Measurements from ENCODE around the gene MRPL11. TPM values are rescaled to one million over a fixed set of nuclear protein-coding genes. Genes with fewer than 3 reads are reported as not detected.
A peak's percentile ranks its signal among the peaks of the same experiment; 100 is the strongest.

MRPL11 gene
- total and polyA plus RNA-seq, 2 of the 13 experiments (the other 11 are each of a cell fraction or from before 2014, with no cell fraction given) = 72.9 to 176 TPM

DNA sequence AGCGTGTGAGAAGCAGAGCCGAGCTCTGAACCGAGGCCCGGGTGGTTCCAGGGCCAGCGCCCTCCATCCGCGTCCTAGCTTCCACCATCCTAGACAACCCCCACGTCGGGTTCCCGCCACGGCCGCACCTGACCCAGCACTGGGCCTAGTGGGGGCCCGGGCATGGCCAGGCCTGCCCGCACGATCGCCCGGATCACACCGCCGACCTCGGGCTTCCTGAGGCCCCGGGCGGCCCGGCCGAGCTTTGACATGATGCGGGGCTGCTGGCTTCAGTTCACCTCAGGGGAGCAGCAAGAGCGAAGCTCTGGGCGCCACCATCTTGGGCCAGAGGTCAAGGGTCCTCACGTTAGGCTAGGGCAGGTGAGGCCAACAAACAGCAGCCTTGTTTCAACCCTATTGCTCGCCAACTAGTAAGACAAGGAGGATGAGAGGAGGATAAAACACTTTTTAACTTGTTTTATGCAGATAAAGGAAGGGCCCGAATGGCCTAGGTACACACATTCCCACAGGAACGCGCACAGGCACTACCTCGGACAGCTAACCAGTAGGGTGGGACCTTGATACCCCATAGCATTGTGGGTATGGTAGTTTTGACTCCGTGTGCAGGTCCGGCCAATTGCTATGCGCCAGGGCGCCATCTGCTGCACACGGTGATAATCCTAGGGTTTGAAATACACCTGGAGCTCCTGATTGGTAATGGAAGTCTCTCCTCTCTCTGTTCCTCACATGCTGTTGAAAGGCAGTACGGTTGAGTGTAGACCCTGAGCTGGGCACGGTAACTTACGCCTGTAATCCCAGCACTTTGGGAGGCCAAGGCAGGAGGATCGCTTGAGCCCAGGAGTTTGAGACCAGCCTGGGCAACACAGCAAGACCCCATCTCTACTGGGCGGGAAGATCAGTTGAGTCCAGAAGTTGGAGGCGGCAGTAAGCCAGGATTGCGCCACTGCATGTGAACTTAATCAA lies at the start of gene MRPL11 (continued):
- peak; percentile 69 for TF ChIP-seq ZGPAT (CRISPR knock-in tag; IDR thresholded peaks at IDR 0.05)
- TF ChIP-seq KLF15 (CRISPR knock-in tag; IDR thresholded peaks at IDR 0.05; ENCODE audit: borderline replicate concordance) = no peak
- no peak for TF ChIP-seq EEA1 (CRISPR knock-in tag; IDR thresholded peaks at IDR 0.05; ENCODE audit: borderline replicate concordance)
- TF ChIP-seq CBFB (CRISPR knock-in tag; IDR thresholded peaks at IDR 0.05) = no peak
- 0 out of 2 replicates have a peak, but pooled peaks have one; percentile 57 for TF ChIP-seq TOPORS (CRISPR knock-in tag; IDR thresholded peaks at IDR 0.05)
- TF ChIP-seq SNAPC5 (CRISPR knock-in tag; IDR thresholded peaks at IDR 0.05; ENCODE audit: borderline replicate concordance) = no peak
- no peak for TF ChIP-seq ZBTB37 (CRISPR knock-in tag; IDR thresholded peaks at IDR 0.05)
- peak; percentile 37; the same call in 1 of the 2 replicates for TF ChIP-seq MYPOP (CRISPR knock-in tag; IDR thresholded peaks at IDR 0.05)
- peak; percentile 87; the same call in 1 of the 2 replicates for TF ChIP-seq ZNF788 (CRISPR knock-in tag; IDR thresholded peaks at IDR 0.05; ENCODE audit: borderline replicate concordance)
- TF ChIP-seq ZMYM4 (CRISPR knock-in tag; IDR thresholded peaks at IDR 0.05) = no peak; the same call in 1 of the 2 replicates
- no peak for TF ChIP-seq ZNF850 (CRISPR knock-in tag; conservative IDR thresholded peaks at IDR 0.05)
- TF ChIP-seq, protein P1, sequence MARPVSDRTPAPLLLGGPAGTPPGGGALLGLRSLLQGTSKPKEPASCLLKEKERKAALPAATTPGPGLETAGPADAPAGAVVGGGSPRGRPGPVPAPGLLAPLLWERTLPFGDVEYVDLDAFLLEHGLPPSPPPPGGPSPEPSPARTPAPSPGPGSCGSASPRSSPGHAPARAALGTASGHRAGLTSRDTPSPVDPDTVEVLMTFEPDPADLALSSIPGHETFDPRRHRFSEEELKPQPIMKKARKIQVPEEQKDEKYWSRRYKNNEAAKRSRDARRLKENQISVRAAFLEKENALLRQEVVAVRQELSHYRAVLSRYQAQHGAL (CRISPR knock-in tag; IDR thresholded peaks at IDR 0.05; ENCODE audit: not compliant biosample characterization) = no peak
- no peak for TF ChIP-seq ZNF83 (CRISPR knock-in tag; IDR thresholded peaks at IDR 0.05; ENCODE audit: borderline replicate concordance)
- TF ChIP-seq SMARCE1 (IDR thresholded peaks at IDR 0.05; ENCODE audit: borderline replicate concordance) = no peak
- no peak for TF ChIP-seq ZIK1 (CRISPR knock-in tag; IDR thresholded peaks at IDR 0.05; ENCODE audit: borderline replicate concordance, low read depth)
- TF ChIP-seq SP140L (CRISPR knock-in tag; IDR thresholded peaks at IDR 0.05; ENCODE audit: borderline replicate concordance) = no peak
- peak; percentile 51; the same call in 1 of the 2 replicates for TF ChIP-seq MEF2D (CRISPR knock-in tag; IDR thresholded peaks at IDR 0.05)
- no peak for TF ChIP-seq EZH2 (conservative IDR thresholded peaks at IDR 0.05; ENCODE audit: low read depth, low read length)
- no peak for TF ChIP-seq ZMYM2 (CRISPR knock-in tag; IDR thresholded peaks at IDR 0.05)
- no peak; the same call in 1 of the 2 replicates for TF ChIP-seq ZNF280B (CRISPR knock-in tag; IDR thresholded peaks at IDR 0.05; ENCODE audit: borderline replicate concordance)
- TF ChIP-seq MIXL1 (CRISPR knock-in tag; IDR thresholded peaks at IDR 0.05) = peak; percentile 61; the same call in 1 of the 2 replicates

Data from HepG2 (cell line).